K562 treated with DMSO at 1 percent for 4 hours (cell line): ENCODE measurements around the gene B4GALT3. TPM values are rescaled to one million over a fixed set of nuclear protein-coding genes. Genes with fewer than 3 reads are reported as not detected.

ENCODE experiments used
- total RNA-seq: library from RNA; unstranded; fragments of 300-600 nt; gene quantifications from 2 replicates; pipeline ENCODE4 v1.2.3, GENCODE V29; 2022; ENCODE audit not compliant: insufficient read depth

Gene B4GALT3
- 67.8 and 78.2 TPM in 2 replicates for total RNA-seq

DNA sequence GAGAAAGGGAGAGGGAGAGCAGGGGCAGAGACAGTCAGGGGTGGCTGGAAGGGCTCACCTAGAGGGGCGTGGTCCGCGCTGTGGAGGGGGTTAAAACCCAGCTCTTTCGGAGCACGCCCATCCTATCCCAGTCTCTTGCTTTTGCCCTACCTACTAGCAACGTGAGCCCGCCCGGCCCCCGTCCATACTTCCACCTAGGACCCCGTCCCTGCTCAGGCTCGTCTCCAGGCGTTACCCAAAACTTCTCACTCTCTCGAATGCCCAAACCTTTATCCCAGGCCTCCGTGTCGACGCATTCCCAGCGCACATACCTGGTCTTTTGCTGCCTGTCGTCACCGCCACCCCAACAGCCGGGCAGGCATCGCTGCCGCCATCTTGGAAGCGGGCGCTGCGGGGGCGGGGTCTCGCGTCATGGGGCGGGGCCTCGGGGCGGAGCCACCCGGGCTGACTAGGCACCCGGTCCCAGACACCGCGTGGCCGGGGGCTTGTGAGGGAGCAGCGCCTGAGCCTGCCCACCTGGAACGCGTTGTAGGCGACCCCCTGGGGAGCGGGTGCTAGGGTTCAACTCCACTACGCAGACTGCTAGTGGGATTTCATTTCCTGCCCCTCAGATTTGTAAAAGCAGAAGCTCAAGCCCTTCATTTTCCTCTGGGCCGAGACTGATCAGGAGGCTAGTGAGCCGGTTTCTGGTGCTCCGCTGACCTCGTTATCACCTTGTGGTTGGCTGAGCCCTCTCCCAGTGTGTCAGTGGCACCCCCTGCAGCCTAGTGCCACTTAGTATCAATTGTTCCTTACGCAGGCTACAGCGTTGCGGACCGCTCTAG lies at the start of gene B4GALT3:
Gene B4GALT3 (minus strand): TSS at position 396 of the 824 bp plus-strand sequence. CDS start 1,447 bp downstream, outside the sequence.

GRCh38 chr1:161225534-161226319 lies 48.4 kb upstream of the B4GALT3 start, which contains the start of gene TOMM40L:
TSS of gene TOMM40L (plus strand) at chr1:161226060. CDS start at chr1:161226490, 430 bp downstream.

GRCh38 chr1:161215076-161215475 lies 37.8 kb upstream of the B4GALT3 start, which contains the start of gene FCER1G:
TSS of gene FCER1G (plus strand) at chr1:161215295. CDS start at chr1:161215322, 27 bp downstream.

GRCh38 chr1:161201836-161202712 lies 24.8 kb upstream of the B4GALT3 start, which contains the start of gene NDUFS2:
TSS of gene NDUFS2 (plus strand) at chr1:161202367. CDS start at chr1:161202386, 19 bp downstream.

DNA sequence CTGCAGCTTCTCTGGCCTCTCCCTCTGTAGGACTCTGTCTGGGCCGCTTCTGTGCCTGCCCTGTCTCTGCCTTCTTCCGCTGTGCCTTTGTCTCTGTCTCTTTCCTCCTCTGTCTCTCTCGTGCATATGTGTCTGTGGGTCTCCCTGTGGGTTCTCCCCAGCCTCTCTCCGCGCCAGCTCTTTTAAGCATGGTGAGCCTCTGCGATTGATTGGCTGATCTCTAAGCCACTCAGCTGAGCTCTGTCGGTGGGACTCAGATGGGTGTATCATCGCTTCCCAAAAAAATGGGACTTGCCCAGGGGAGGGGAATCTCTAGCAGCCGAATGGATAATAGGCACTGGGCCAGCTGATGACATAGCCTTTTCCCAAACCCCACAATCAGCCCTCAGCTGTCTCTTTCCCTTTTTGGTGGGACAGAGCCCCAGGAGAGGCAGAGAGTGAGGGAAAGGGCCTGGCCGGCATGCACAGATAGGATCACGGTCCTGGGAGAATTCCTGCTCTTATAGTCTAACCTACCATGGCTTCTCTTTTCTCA lies 21.7 kb upstream of the B4GALT3 start, which contains the start of gene ADAMTS4:
Gene ADAMTS4 (minus strand): TSS at position 158 of the 535 bp plus-strand sequence. CDS start 427 bp downstream, outside the sequence.

DNA sequence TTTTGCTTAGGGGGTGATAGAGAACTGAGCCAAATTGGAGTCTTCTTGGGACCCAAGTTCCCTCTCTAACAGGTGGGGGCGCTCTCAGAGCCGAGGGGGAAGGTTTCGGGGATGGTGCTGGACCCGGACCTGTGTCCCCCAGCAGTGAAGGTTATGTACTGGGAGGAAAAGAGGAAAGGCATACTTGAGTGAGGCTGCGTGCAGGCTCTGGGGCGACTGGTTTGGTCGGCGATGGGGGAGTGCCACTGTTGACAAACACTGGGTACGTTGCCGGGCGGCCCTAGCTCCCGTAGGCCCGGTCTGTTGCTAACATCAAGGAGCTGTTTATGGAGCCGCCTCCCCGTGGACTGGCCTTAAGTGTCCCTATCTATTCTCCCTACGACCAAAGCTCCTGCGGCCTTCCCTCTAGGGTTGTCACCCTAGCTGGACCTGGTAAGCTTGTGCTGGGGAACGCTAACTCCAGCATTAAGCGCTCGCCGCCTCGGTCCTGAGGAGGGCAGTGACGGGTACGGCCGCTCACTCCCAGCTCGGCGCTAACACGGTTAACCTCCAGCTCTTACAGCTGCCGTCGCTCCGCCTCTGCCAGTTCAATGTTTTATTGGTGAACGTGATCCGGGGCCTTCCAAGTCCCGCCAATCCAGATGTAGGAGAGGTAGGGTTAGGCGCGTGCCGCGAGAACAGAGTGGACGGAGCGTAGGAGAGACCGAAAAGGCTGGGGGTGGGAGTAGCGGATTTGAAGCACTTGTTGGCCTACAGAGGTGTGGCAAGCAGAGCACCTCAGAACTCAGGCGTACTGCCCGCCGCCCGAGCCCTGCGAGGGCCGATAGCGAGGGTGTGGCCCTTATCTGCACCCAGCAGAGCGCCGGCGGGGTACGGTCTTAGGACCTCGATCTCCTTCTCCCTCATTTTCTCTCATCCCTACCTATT lies 11.3 kb downstream of the B4GALT3 start, which contains the start of gene PPOX:
Gene PPOX (plus strand): TSS at position 685 of the 927 bp plus-strand sequence. CDS start 422 bp downstream, outside the sequence.

DNA sequence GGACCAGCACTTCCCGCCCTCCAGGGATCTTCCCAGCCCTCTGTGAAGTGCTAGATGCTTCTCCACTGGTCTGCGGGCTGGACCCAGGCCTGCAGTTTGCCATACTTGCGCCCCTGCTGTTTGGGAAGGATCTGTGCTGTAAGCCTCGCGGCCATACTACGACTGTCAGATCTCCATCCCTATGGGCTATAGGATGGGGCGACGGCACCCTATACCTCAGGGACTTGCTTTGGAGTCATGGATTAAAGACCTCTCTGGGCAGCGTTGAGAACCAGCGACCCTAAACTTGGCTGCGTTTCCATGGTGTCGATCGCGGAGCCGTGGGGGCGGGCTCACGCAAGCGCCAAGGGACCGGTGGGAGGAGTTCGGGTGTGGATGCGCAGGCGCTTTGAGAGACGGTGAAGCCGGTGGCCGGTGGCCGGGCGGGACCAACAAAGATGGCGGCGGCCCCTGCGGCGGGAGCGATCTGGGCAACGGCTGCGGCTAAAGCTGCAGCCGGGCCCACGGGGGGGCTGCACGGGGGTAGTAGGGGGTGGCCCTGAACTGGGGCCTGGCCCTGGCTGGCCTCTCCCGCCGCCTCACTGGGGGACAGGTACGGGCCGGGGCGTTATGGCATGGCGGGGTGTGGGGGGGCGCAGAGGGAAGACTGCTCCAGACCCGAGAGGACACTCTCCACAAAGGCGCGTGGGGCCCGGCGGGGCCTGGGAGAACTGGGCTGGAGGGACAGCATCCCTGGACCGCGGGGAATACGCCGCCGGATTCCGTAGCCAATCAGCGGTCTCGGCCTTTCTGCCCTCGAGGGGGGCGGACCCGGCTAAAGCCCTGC lies 18.0 kb downstream of the B4GALT3 start, which contains the start of gene USP21:
Gene USP21 (plus strand): TSS at position 414 of the 826 bp plus-strand sequence. CDS start 1,141 bp downstream, outside the sequence.

DNA sequence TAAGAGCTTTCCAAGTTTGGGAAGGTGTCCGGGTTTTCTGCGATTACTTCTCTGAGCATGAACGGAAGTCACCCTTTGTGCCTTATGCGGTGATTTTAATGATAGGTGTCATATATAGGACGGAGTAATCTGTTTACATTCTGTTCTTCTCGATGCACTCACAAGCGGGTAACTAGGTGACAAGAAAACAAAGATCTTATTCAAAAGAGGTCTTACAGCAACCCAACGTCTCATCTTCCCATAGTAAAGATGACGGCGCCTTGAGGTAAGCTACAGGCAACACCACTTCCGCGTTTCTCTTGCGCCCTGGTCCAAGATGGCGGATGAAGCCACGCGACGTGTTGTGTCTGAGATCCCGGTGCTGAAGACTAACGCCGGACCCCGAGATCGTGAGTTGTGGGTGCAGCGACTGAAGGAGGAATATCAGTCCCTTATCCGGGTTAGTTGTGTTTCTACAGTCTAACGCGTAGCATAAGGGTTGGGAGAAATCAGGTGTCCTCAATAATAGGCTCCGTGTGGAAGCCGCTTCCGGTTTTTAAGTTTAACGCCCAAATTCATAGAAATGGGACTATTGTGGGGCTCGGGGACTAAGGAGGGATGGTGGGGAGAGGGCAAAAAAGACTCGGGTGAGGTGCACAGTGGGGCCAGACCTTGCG lies 23.5 kb downstream of the B4GALT3 start, which contains the start of gene UFC1:
Gene UFC1 (plus strand): TSS at position 297 of the 656 bp plus-strand sequence. CDS start 20 bp downstream, at position 317.

DNA sequence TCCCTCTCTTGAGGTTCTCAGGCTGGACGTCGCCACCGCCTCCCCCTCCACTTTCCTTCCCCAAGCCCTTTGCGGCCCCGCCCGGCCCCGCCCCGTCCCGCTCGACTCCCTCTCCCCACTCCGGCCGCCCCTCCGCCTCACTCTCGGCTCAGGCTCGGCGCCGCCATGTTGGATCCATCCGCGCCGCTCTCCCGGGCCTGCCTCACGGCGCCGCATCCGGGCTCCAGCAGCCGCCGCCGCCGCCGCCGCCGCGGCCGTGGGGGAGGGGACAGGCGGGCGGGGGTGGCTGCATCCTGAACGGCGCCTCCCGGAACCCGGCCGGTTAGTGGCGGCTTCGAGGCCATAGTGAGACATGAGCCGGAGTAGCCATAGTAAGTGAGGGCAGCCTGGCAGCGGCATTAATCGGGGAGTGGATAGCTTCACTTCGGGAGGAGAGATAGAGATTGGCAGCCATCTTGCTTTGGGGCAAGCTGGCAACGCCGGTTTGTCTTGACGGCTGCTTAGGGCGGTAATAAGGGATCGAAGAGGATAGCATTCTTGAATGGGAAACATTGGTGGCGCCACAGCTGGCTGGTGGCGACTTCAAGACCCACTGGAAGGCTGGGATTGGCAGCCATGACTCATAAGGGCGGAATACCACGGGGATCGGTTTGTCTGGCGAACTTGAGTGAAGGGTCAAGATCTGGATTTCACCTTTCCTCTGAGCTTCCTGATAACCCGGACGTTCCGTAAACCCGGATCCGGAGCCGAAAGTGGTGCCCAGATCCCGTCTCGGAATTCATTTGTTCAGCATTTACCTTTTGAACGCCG lies 44.7 kb downstream of the B4GALT3 start, which contains the start of gene DEDD:
Gene DEDD (minus strand): TSS at position 258 of the 810 bp plus-strand sequence. CDS start 8,205 bp downstream, outside the sequence.

Other genes starting within 250 kb of the B4GALT3 start
- not detected in 2 replicates for gene ITLN2, start 222.7 kb downstream of the B4GALT3 start, total RNA-seq
- gene F11R, start 156.4 kb downstream of the B4GALT3 start, total RNA-seq: 44.0 and 45.4 TPM in 2 replicates
- gene TSTD1, start 138.5 kb downstream of the B4GALT3 start, total RNA-seq: not detected in 2 replicates
- gene USF1, start 131.5 kb downstream of the B4GALT3 start, total RNA-seq: 53.7 and 57.3 TPM in 2 replicates
- gene ARHGAP30, start 107.6 kb downstream of the B4GALT3 start, total RNA-seq: not detected in 2 replicates
- gene NECTIN4, start 87.9 kb downstream of the B4GALT3 start, total RNA-seq: not detected in 2 replicates
- gene KLHDC9, start 79.1 kb downstream of the B4GALT3 start, total RNA-seq: not detected in 2 replicates
- gene PFDN2, start 59.5 kb downstream of the B4GALT3 start, total RNA-seq: 145 and 191 TPM in 2 replicates
- gene NIT1, start 59.4 kb downstream of the B4GALT3 start, total RNA-seq: 26.6 and 27.9 TPM in 2 replicates
- gene DEDD, start 44.8 kb downstream of the B4GALT3 start, total RNA-seq: 22.8 and 25.7 TPM in 2 replicates
- 89.4 and 115 TPM in 2 replicates for gene UFC1, start 23.5 kb downstream of the B4GALT3 start, total RNA-seq
- gene USP21, start 18.0 kb downstream of the B4GALT3 start, total RNA-seq: 18.7 and 24.9 TPM in 2 replicates
- gene PPOX, start 11.1 kb downstream of the B4GALT3 start, total RNA-seq: 20.5 and 26.6 TPM in 2 replicates
- 0.65 and 0.77 TPM in 2 replicates for gene ADAMTS4, start 21.5 kb upstream of the B4GALT3 start, total RNA-seq
- 79.0 and 81.6 TPM in 2 replicates for gene NDUFS2, start 24.9 kb upstream of the B4GALT3 start, total RNA-seq
- not detected in 2 replicates for gene FCER1G, start 37.8 kb upstream of the B4GALT3 start, total RNA-seq
- gene APOA2, start 46.1 kb upstream of the B4GALT3 start, total RNA-seq: not detected in 2 replicates
- 8.5 and 12.5 TPM in 2 replicates for gene TOMM40L, start 48.6 kb upstream of the B4GALT3 start, total RNA-seq
- not detected in 2 replicates for gene NR1I3, start 60.7 kb upstream of the B4GALT3 start, total RNA-seq
- gene PCP4L1, start 81.2 kb upstream of the B4GALT3 start, total RNA-seq: not detected in 2 replicates
- gene MPZ, start 132.5 kb upstream of the B4GALT3 start, total RNA-seq: 2.5 and 3.4 TPM in 2 replicates
- 128 and 155 TPM in 2 replicates for gene SDHC, start 136.9 kb upstream of the B4GALT3 start, total RNA-seq
- not detected in 2 replicates for gene CFAP126, start 190.4 kb upstream of the B4GALT3 start, total RNA-seq